Neuronal stem cell (in vitro differentiated cells): ENCODE data around the gene SH2D5.

ENCODE experiments used
- DNase-seq: peaks from one replicate; pipeline ENCODE4 v3.0.0-alpha.2; 2013; ENCODE audit warnings: low spot score
- H2AFZ ChIP-seq: one replicate; pipeline ENCODE4 v1.6.1; 2013; ENCODE audit warnings: mild to moderate bottlenecking, low read length, inconsistent platforms
- H2AK5ac ChIP-seq: 2 replicates; pipeline ENCODE4 v1.6.1; 2013; ENCODE audit warnings: low read depth, mild to moderate bottlenecking, inconsistent platforms, low read length, moderate library complexity, mixed read lengths
- H2BK120ac ChIP-seq: 2 replicates; pipeline ENCODE4 v1.6.1; 2013; ENCODE audit warnings: low read depth, mild to moderate bottlenecking, inconsistent platforms, low read length, moderate library complexity, mixed read lengths
- H2BK12ac ChIP-seq: one replicate; pipeline ENCODE4 v1.6.1; 2013; ENCODE audit warnings: low read length, inconsistent platforms
- H2BK15ac ChIP-seq: 2 replicates; pipeline ENCODE4 v1.6.1; 2013; ENCODE audit warnings: mild to moderate bottlenecking, low read length, inconsistent platforms, mixed read lengths
- H2BK5ac ChIP-seq: one replicate; pipeline ENCODE4 v1.6.1; 2013; ENCODE audit warnings: inconsistent platforms, mild to moderate bottlenecking, low read length, moderate library complexity
- H3K14ac ChIP-seq: one replicate; pipeline ENCODE4 v1.6.1; 2013; ENCODE audit warnings: low read length, inconsistent platforms
- H3K18ac ChIP-seq: 2 replicates; pipeline ENCODE4 v1.6.1; 2013; ENCODE audit warnings: low read length, inconsistent platforms
- H3K23ac ChIP-seq: 2 replicates; pipeline ENCODE4 v1.6.1; 2013; ENCODE audit warnings: low read depth, mild to moderate bottlenecking, mixed read lengths, low read length, inconsistent platforms; ENCODE audit not compliant: poor library complexity
- H3K27ac ChIP-seq: replicated peaks from 3 replicates; pipeline ENCODE4 v1.5.1; 2013; ENCODE audit warnings: low read length, inconsistent platforms
- H3K27me3 ChIP-seq, 3 experiments: 2 replicates each; pipeline ENCODE4 v1.6.1; 2013; ENCODE audit warnings: low read length in 3 of 3, mild to moderate bottlenecking in 2 of 3, inconsistent platforms in 1 of 3, low read depth in 1 of 3, mixed read lengths in 1 of 3, moderate library complexity in 1 of 3; ENCODE audit not compliant: control insufficient read depth in 3 of 3, insufficient read depth in 3 of 3
- H3K36me3 ChIP-seq, 2 donors: replicated peaks in 1 of 2; 2 replicates each; pipeline ENCODE4 v1.6.1; 2013; ENCODE audit warnings: low read length in 2 of 2; ENCODE audit not compliant: control insufficient read depth in 2 of 2, insufficient read depth in 2 of 2
- H3K4ac ChIP-seq: 2 replicates; pipeline ENCODE4 v1.6.1; 2013; ENCODE audit warnings: inconsistent platforms, mild to moderate bottlenecking, low read length, moderate library complexity
- H3K4me1 ChIP-seq, 2 donors: 1 replicate in 1 of 2; 2 replicates in 1 of 2; pipeline ENCODE4 v1.6.1; 2013; ENCODE audit warnings: low read length in 2 of 2, low read depth in 1 of 2; ENCODE audit not compliant: control insufficient read depth in 2 of 2, insufficient read depth in 1 of 2
- H3K4me2 ChIP-seq: one replicate; pipeline ENCODE4 v1.6.1; 2013; ENCODE audit warnings: mild to moderate bottlenecking, low read length, inconsistent platforms; ENCODE audit not compliant: insufficient read depth, poor library complexity, severe bottlenecking
- H3K4me3 ChIP-seq, 2 donors: 2 replicates each; pipeline ENCODE4 v1.5.1; 2013; ENCODE audit warnings: low read length in 2 of 2, mild to moderate bottlenecking in 2 of 2, inconsistent platforms in 1 of 2, moderate library complexity in 1 of 2
- H3K79me1 ChIP-seq: one replicate; pipeline ENCODE4 v1.6.1; 2013; ENCODE audit warnings: low read depth, mild to moderate bottlenecking, inconsistent platforms, low read length, moderate library complexity
- H3K9ac ChIP-seq: one replicate; pipeline ENCODE4 v1.6.1; 2013; ENCODE audit warnings: mild to moderate bottlenecking, low read depth, low read length, inconsistent platforms; ENCODE audit not compliant: poor library complexity
- H3K9me3 ChIP-seq, 2 donors: replicated peaks in 1 of 2; 2 replicates each; pipeline versions ENCODE3 to v1.6.1; 2013; ENCODE audit warnings: low read length in 2 of 2, mild to moderate bottlenecking in 2 of 2, inconsistent platforms in 1 of 2, low read depth in 1 of 2, mixed read lengths in 1 of 2, moderate library complexity in 1 of 2; ENCODE audit not compliant: control insufficient read depth in 2 of 2, insufficient read depth in 1 of 2
- H4K8ac ChIP-seq: one replicate; pipeline ENCODE4 v1.6.1; 2013; ENCODE audit warnings: low read depth, mild to moderate bottlenecking, inconsistent platforms, low read length, moderate library complexity
- H4K91ac ChIP-seq: one replicate; pipeline ENCODE4 v1.6.1; 2013; ENCODE audit warnings: low read length, low read depth, mild to moderate bottlenecking, inconsistent platforms; ENCODE audit not compliant: poor library complexity
- WGBS, 2 donors: extraction: QIAGEN DNeasy Blood & Tissue Kit; methylation state at CpG; one replicate each; pipeline ENCODE4 v1.1.7; 2013; ENCODE audit warnings: missing lambda C conversion rate in 2 of 2, mixed read lengths in 1 of 2; ENCODE audit not compliant: insufficient read length in 2 of 2, insufficient replicate concordance in 1 of 2; ENCODE audit errors: extremely low coverage in 2 of 2; 5-methylcytosine and 5-hydroxymethylcytosine counted together

Gene SH2D5

GRCh38 chr1:20726932-20727745, 5.4 kb downstream of the SH2D5 start:
- Histone ChIP-seq H3K9ac (peak overlapping the region; percentile 30), H3K4me3 (no peak overlapping the region), H3K23ac (peak overlapping the region; percentile 55), H3K4me2 (no peak overlapping the region), H2BK5ac (no peak overlapping the region), H3K27me3 (peaks cover 0 to 22% (median 8%) of the 10 kb centered on the region in 3 experiments), H3K79me1 (peaks cover 6% of the 10 kb centered on the region), H2AK5ac (peak overlapping the region; percentile 63), H2BK15ac (no peak overlapping the region), H4K8ac (no peak overlapping the region), H2BK120ac (no peak overlapping the region), H2AFZ (no peak overlapping the region), H3K9me3 (no peaks in the 10 kb centered on the region), H2BK12ac (peak overlapping the region; percentile 73), H4K91ac (no peak overlapping the region), H3K27ac (no peak overlapping the region), H3K36me3 (peaks cover 0 to 2% of the 10 kb centered on the region in 2 donors), H3K14ac (peak overlapping the region; percentile 47), H3K4me1 (peaks cover 8 to 14% of the 10 kb centered on the region in 2 donors), H3K4ac (no peak overlapping the region), H3K18ac (no peak overlapping the region)
- DNase-seq: no peak
- WGBS, 2 donors: no CpG with 5 or more reads among the region's 17 CpGs

GRCh38 chr1:20726118-20726911, 6.2 kb downstream of the SH2D5 start:
- Histone ChIP-seq H3K18ac (peak overlapping the region; percentile 17), H2BK120ac (no peak overlapping the region), H3K23ac (peak overlapping the region; percentile 89), H2BK15ac (no peak overlapping the region), H3K27me3 (peaks cover 0 to 18% (median 7%) of the 10 kb centered on the region in 3 experiments), H3K4me1 (peaks cover 8 to 14% of the 10 kb centered on the region in 2 donors), H3K27ac (no peak overlapping the region), H2BK5ac (peak overlapping the region; percentile 75), H4K8ac (peak overlapping the region; percentile 82), H3K36me3 (peaks cover 0 to 2% of the 10 kb centered on the region in 2 donors), H2AFZ (no peak overlapping the region), H2BK12ac (peak overlapping the region; percentile 84), H3K4ac (no peak overlapping the region), H2AK5ac (peak overlapping the region; percentile 63), H3K14ac (peak overlapping the region; percentile 38), H3K4me2 (no peak overlapping the region), H3K9me3 (no peaks in the 10 kb centered on the region), H3K9ac (peak overlapping the region; percentile 77), H3K4me3 (no peak overlapping the region), H4K91ac (no peak overlapping the region), H3K79me1 (peaks cover 6% of the 10 kb centered on the region)
- no CpG with 5 or more reads among the region's 25 CpGs for WGBS, 2 donors
- no peak for DNase-seq

GRCh38 chr1:20725189-20726117, 7.0 kb downstream of the SH2D5 start:
- H2BK5ac ChIP-seq: peak overlapping the region; percentile 75
- peak overlapping the region; percentile 46 for H2AK5ac ChIP-seq
- no CpG with 5 or more reads among the region's 29 CpGs for WGBS, 2 donors
- H3K14ac ChIP-seq: no peak overlapping the region
- H4K91ac ChIP-seq: no peak overlapping the region
- H3K23ac ChIP-seq: no peak overlapping the region
- H2BK15ac ChIP-seq: no peak overlapping the region
- no peak overlapping the region for H2AFZ ChIP-seq
- H3K18ac ChIP-seq: peak overlapping the region; percentile 19
- H3K9ac ChIP-seq: no peak overlapping the region
- H4K8ac ChIP-seq: no peak overlapping the region
- peaks cover 0 to 2% of the 10 kb centered on the region in 2 donors for H3K36me3 ChIP-seq
- no peaks in the 10 kb centered on the region for H3K9me3 ChIP-seq
- H2BK120ac ChIP-seq: no peak overlapping the region
- H3K4me2 ChIP-seq: no peak overlapping the region
- H3K27ac ChIP-seq: no peak overlapping the region
- no peak overlapping the region for H3K4me3 ChIP-seq
- DNase-seq: no peak
- H3K4ac ChIP-seq: no peak overlapping the region
- no peak overlapping the region for H2BK12ac ChIP-seq
- peaks cover 8 to 9% of the 10 kb centered on the region in 2 donors for H3K4me1 ChIP-seq
- peaks cover 6% of the 10 kb centered on the region for H3K79me1 ChIP-seq
- peaks cover 0 to 9% (median 0%) of the 10 kb centered on the region in 3 experiments for H3K27me3 ChIP-seq
